ENCODE data around the gene DOLPP1. TPM values are rescaled to one million over a fixed set of nuclear protein-coding genes. Genes with fewer than 3 reads are reported as not detected.
A peak's percentile ranks its signal among the peaks of the same experiment; 100 is the strongest.

The DOLPP1 gene
- total RNA-seq, 4 donors from 2014 or later, result 15.7 to 52.4 (median 38.2) TPM

GRCh38 chr9:129068110-129068509 is 12.8 kb upstream of the DOLPP1 start:
- H3K27me3 ChIP-seq, result no peaks in the 10 kb centered on the region
- H3K4me3 ChIP-seq, result no peak overlapping the region
- intact Hi-C loops (cut with DNase I; ENCODE audit: low total_unique reads) (no loop called here), in situ Hi-C loops (cut with MboI; ENCODE audit: low pct_ligation_motif_present in 1 of 4, low pct_unique_long_range_greater_than_20kb in 1 of 4, low sequenced_read_pairs in 3 of 4) (no loop called here)
- DNase-seq, result no peak
- H3K36me3 ChIP-seq, result peaks cover 0 to 38% (median 17%) of the 10 kb centered on the region in 4 donors
- TF ChIP-seq POLR2AphosphoS5 (IDR thresholded peaks at IDR 0.05) (no peak), CTCF (IDR thresholded peaks at IDR 0.05) (no peak), POLR2A (IDR thresholded peaks at IDR 0.05) (no peak), EP300 (IDR thresholded peaks at IDR 0.05; ENCODE audit: low read depth) (no peak)
- H3K9me3 ChIP-seq, result no peaks in the 10 kb centered on the region
- no peak overlapping the region for H3K27ac ChIP-seq
- H3K4me1 ChIP-seq, result peaks cover 0 to 5% (median 2%) of the 10 kb centered on the region in 4 donors
- WGBS, 2 donors (ENCODE audit: low coverage in 1 of 2), result 90% methylated on average over 19 of the region's 19 CpGs; no CpG with 5 or more reads in 1 of the 2 donors

GRCh38 chr9:129068990-129069861 is 11.7 kb upstream of the DOLPP1 start:
- peak overlapping the region; percentile 7 to 58 (median 48) for H3K27ac ChIP-seq
- peaks cover 0 to 5% (median 2%) of the 10 kb centered on the region in 4 donors for H3K4me1 ChIP-seq
- DNase-seq, result peak; percentile 71
- H3K27me3 ChIP-seq, result no peaks in the 10 kb centered on the region
- peaks cover 0 to 29% (median 13%) of the 10 kb centered on the region in 4 donors for H3K36me3 ChIP-seq
- intact Hi-C loops (cut with DNase I; ENCODE audit: low total_unique reads), result no loop called here
- in situ Hi-C loops (cut with MboI; ENCODE audit: low pct_ligation_motif_present in 1 of 4, low pct_unique_long_range_greater_than_20kb in 1 of 4, low sequenced_read_pairs in 3 of 4), result no loop called here
- peak in 1 of 3 donors; percentile 8 for TF ChIP-seq POLR2AphosphoS5 (IDR thresholded peaks at IDR 0.05)
- no peak for TF ChIP-seq POLR2A (IDR thresholded peaks at IDR 0.05)
- TF ChIP-seq EP300 (IDR thresholded peaks at IDR 0.05; ENCODE audit: low read depth), result no peak
- no peaks in the 10 kb centered on the region for H3K9me3 ChIP-seq
- no peak overlapping the region for H3K4me3 ChIP-seq
- whole genome bisulfite sequencing, 2 donors (ENCODE audit: low coverage in 1 of 2), result 60 to 70% methylated on average over 2 to 29 of the region's 31 CpGs

GRCh38 chr9:129069862-129070641 is 10.9 kb upstream of the DOLPP1 start:
- Histone ChIP-seq H3K27me3 (no peaks in the 10 kb centered on the region), H3K4me3 (no peak overlapping the region), H3K9me3 (no peaks in the 10 kb centered on the region), H3K4me1 (peaks cover 0 to 5% (median 2%) of the 10 kb centered on the region in 4 donors), H3K27ac (peak overlapping the region in 3 of 4 donors; percentile 27 to 56 (median 49)), H3K36me3 (peaks cover 0 to 22% (median 9%) of the 10 kb centered on the region in 4 donors)
- TF ChIP-seq CTCF (IDR thresholded peaks at IDR 0.05) (no peak), POLR2AphosphoS5 (IDR thresholded peaks at IDR 0.05) (no peak), EP300 (IDR thresholded peaks at IDR 0.05; ENCODE audit: low read depth) (no peak), POLR2A (IDR thresholded peaks at IDR 0.05) (no peak)
- 80 to 88% methylated on average over 1 to 26 of the region's 26 CpGs for WGBS, 2 donors (ENCODE audit: low coverage in 1 of 2)
- intact Hi-C loops (cut with DNase I; ENCODE audit: low total_unique reads) (no loop called here), in situ Hi-C loops (cut with MboI; ENCODE audit: low pct_ligation_motif_present in 1 of 4, low pct_unique_long_range_greater_than_20kb in 1 of 4, low sequenced_read_pairs in 3 of 4) (no loop called here)
- DNase-seq, result no peak

GRCh38 chr9:129070696-129071525 is 10.0 kb upstream of the DOLPP1 start:
- no peaks in the 10 kb centered on the region for H3K27me3 ChIP-seq
- H3K36me3 ChIP-seq, result peaks cover 0 to 16% (median 7%) of the 10 kb centered on the region in 4 donors
- H3K4me1 ChIP-seq, result peaks cover 0 to 5% (median 2%) of the 10 kb centered on the region in 4 donors
- intact Hi-C loops (cut with DNase I; ENCODE audit: low total_unique reads), result no loop called here
- no peaks in the 10 kb centered on the region for H3K9me3 ChIP-seq
- WGBS, 2 donors (ENCODE audit: low coverage in 1 of 2), result 74% methylated on average over 13 of the region's 21 CpGs; no CpG with 5 or more reads in 1 of the 2 donors
- H3K4me3 ChIP-seq, result no peak overlapping the region
- H3K27ac ChIP-seq, result no peak overlapping the region
- TF ChIP-seq POLR2A (IDR thresholded peaks at IDR 0.05) (no peak), EP300 (IDR thresholded peaks at IDR 0.05; ENCODE audit: low read depth) (no peak), POLR2AphosphoS5 (IDR thresholded peaks at IDR 0.05) (no peak), CTCF (IDR thresholded peaks at IDR 0.05) (no peak)
- DNase-seq, result no peak
- in situ Hi-C loops (cut with MboI; ENCODE audit: low pct_ligation_motif_present in 1 of 4, low pct_unique_long_range_greater_than_20kb in 1 of 4, low sequenced_read_pairs in 3 of 4), result no loop called here

Data from transverse colon (tissue), 4 donors.